ENCODE results near the gene LCORL.
"Not testable (repeated sequence)": the region's sequence is repeated elsewhere in the genome, so short reads cannot be mapped to it uniquely, and the experiment has no call there.

The LCORL gene

DNA sequence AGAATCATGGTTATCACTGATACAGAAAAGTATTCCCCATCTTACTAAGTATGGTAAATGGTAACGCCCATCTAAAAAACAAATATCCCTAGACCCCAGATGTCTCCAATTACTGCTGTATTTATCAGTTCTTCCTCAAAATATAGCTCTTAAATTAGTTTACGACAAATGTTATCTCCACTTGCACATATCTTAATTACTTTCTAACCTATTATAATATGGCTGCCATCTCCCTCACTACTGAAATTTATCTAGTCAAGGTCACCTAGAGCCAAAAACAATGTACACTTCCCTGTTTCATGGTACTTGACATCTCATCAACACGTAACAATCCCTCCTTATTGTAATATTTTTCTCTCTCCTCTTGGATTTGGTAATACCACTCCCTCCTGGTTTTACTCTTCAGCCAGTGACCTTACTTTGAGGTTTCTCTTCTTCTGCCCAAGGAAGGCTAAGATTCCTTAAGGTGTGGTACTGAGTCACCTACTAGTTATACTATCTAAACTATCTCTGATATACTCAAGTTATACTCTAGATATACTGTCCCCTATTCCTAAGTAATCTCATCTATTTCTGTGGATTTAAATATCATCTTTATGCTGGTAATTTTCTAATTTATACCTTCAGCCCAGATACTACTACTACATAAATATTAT is 8.6 kb downstream of the LCORL start:
- TF ChIP-seq POLR2AphosphoS5 (IDR thresholded peaks at IDR 0.05; ENCODE audit: low read depth, low read length) (no peak), POLR2A (IDR thresholded peaks at IDR 0.05; ENCODE audit: low read depth, low read length) (no peak), TAF1 (IDR thresholded peaks at IDR 0.05; ENCODE audit: borderline replicate concordance, low read depth, low read length) (no peak)
- DNase-seq (ENCODE audit: insufficient read length) (no peak), FAIRE-seq (no peak)

DNA sequence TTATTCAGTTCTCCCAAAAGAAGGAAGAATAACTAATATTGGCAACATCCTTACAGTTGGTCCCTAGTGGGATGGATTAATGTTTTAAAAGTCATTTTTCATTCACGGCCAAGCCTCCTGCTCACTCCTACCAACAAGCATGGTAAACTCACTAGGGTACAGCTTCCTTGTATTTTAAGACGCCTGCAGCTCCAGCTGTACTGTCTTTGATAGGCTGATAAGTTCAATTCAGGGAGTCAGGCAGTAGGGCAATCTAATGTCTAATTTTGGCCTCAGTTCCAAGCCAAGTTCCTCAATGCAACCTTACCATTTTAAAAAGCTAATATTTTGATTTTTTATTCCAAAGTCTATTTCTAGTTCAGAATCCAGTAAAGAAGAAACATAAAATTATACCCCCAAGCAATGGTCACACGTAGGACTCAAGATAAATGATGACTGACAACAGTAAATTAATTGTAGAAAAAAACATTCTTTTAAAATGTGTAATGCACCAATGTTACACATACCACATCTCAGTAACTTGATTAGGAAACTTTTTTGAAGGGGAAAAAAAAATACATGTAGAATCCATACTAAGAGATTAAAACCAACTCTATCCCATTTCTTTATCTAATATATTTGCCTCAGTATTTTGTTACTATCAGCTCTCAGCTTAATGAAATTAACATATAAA is 9.3 kb downstream of the LCORL start:
- FAIRE-seq (no peak), DNase-seq (ENCODE audit: insufficient read length) (no peak)
- TF ChIP-seq POLR2AphosphoS5 (IDR thresholded peaks at IDR 0.05; ENCODE audit: low read depth, low read length) (no peak), TAF1 (IDR thresholded peaks at IDR 0.05; ENCODE audit: borderline replicate concordance, low read depth, low read length) (no peak), POLR2A (IDR thresholded peaks at IDR 0.05; ENCODE audit: low read depth, low read length) (no peak)

DNA sequence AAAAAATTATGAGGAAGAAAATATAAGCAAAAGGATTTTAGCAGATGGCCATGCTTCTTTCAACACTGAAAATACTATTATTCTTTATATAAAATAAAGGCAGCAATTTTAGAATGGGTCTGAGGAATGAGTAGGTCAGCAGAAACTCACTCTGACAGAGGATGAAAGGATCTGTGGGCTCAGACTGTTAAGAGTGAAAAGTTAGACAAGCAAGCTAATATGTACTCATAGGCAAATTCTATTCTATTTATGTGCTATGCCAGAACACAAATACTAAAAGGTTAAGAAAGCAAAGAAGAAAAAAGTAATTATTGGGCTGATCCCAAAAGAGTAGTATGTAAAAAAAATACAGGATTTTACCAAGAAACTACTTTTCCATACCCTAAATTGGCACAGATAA is 13.9 kb downstream of the LCORL start:
- no peak for FAIRE-seq
- TF ChIP-seq POLR2AphosphoS5 (IDR thresholded peaks at IDR 0.05; ENCODE audit: low read depth, low read length) (no peak), TAF1 (IDR thresholded peaks at IDR 0.05; ENCODE audit: borderline replicate concordance, low read depth, low read length) (no peak), POLR2A (IDR thresholded peaks at IDR 0.05; ENCODE audit: low read depth, low read length) (no peak)
- no peak for DNase-seq (ENCODE audit: insufficient read length)

DNA sequence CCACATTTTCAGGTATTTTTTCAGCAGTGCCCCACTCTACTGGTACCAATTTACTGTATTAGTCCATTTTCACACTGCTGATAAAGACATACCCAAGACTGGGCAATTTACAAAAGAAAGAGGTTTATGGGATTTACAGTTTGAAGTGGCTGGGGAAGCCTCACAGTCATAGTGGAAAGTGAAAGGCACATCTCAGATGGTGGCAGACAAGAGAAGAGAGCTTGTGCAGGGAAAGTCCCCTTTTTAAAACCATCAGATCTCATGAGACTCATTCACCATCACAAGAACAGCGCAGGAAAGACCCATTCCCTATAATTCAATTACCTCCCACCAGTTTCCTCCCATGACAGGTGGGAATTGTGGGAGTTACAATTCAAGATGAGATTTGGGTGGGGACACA is 15.1 kb downstream of the LCORL start:
- FAIRE-seq; DNase-seq (ENCODE audit: insufficient read length): not testable (repeated sequence)

DNA sequence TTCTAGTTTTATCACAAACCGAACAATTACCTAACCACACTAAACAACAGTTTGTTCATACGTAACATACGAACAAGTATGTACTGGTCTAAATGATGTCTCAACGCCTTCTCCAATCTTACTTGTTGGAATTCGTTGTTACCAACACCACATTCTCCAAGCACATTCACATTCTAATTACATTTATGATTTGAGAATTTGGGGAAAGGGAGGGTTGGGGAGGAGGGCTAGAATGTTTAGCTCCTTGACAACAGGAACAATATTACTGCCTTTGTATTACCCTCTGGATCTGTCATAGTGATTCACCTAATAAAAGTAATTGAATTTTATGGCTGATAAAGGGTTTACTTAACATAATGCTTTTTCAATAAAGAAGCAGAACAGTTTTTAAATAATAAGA is 24.4 kb downstream of the LCORL start:
- no peak for FAIRE-seq
- TF ChIP-seq POLR2AphosphoS5 (IDR thresholded peaks at IDR 0.05; ENCODE audit: low read depth, low read length) (no peak), TAF1 (IDR thresholded peaks at IDR 0.05; ENCODE audit: borderline replicate concordance, low read depth, low read length) (no peak), POLR2A (IDR thresholded peaks at IDR 0.05; ENCODE audit: low read depth, low read length) (no peak)
- no peak for DNase-seq (ENCODE audit: insufficient read length)

DNA sequence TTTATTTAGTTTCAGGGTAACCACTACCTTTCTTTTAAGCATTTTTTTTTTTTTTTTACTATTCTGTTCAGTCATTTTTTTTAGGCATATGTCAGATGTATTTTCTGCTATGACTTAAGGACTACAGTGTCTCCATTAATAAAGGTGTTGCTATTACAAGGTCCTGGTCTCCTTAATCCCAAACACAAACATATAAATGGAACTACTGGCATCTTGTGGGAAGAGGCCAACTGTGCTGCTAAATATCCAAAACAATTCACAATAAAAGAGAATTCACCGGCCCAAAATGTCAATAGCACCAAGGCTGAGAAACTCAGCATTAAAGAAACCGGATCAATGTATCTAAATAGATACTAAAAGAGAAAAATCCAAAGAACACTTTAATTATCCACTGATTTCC is 26.4 kb downstream of the LCORL start:
- no peak for FAIRE-seq
- TF ChIP-seq TAF1 (IDR thresholded peaks at IDR 0.05; ENCODE audit: borderline replicate concordance, low read depth, low read length): no peak
- no peak for TF ChIP-seq POLR2AphosphoS5 (IDR thresholded peaks at IDR 0.05; ENCODE audit: low read depth, low read length)
- no peak for TF ChIP-seq POLR2A (IDR thresholded peaks at IDR 0.05; ENCODE audit: low read depth, low read length)
- DNase-seq (ENCODE audit: insufficient read length): no peak

DNA sequence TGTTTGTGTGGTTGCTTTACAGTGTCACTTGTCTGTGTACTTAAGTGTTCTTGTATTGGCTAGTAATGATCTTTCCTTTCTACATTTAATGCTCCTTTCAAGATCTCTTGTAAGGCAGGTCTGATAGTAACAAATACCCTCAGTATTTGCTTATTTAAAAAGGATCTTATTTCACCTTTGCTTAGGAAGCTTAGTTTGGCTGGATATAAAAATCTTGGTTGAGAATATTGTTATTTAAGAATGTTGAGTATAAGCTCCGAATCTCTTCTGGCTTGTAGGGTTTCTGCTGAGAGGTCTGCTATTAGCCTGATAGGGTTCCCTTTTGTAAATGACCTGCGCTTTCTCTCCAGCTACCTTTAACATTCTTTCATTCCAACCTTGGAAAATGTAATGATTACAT is 35.7 kb downstream of the LCORL start:
- FAIRE-seq: no peak
- TF ChIP-seq TAF1 (IDR thresholded peaks at IDR 0.05; ENCODE audit: borderline replicate concordance, low read depth, low read length): no peak
- TF ChIP-seq POLR2AphosphoS5 (IDR thresholded peaks at IDR 0.05; ENCODE audit: low read depth, low read length): no peak
- TF ChIP-seq POLR2A (IDR thresholded peaks at IDR 0.05; ENCODE audit: low read depth, low read length): no peak
- no peak for DNase-seq (ENCODE audit: insufficient read length)

DNA sequence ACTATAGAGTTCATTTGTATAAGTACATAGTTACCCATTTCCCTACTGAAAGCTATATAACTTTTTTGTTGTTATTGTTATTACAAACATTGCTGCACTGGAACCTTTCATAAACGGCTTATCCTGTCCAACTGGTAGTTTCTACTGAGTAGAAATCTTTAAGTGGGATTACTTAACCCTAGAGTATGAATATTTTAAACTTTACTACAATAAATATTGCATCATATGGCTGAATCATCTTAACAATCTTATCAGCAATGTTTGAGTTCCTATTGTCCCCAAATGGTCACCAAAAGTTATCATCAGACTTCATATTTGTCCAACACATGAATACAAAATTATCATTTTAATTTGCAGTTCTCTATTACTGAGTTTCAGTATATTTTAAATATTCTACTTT is 40.5 kb downstream of the LCORL start:
- DNase-seq (ENCODE audit: insufficient read length): no peak
- FAIRE-seq: no peak
- TF ChIP-seq POLR2AphosphoS5 (IDR thresholded peaks at IDR 0.05; ENCODE audit: low read depth, low read length): no peak
- no peak for TF ChIP-seq POLR2A (IDR thresholded peaks at IDR 0.05; ENCODE audit: low read depth, low read length)
- no peak for TF ChIP-seq TAF1 (IDR thresholded peaks at IDR 0.05; ENCODE audit: borderline replicate concordance, low read depth, low read length)

DNA sequence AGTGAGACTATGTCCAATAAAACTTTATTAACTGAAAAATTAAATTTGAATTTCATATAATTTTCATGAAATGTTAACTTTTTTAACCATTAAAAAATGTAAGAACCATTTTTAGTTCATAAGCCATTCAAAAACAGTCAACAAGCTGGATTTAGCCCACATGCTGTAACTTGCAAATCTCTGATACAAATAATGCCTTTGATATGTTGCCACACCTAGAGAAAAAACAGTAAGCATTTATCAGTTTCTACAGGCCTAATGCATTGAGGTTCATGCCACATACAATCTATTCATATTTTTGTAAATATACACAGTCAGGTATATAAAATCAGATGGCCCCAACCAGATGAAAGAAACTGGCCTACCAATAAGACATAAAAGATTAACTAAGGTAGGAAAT is 52.8 kb downstream of the LCORL start:
- FAIRE-seq: no peak
- DNase-seq (ENCODE audit: insufficient read length): no peak
- no peak for TF ChIP-seq POLR2AphosphoS5 (IDR thresholded peaks at IDR 0.05; ENCODE audit: low read depth, low read length)
- no peak for TF ChIP-seq POLR2A (IDR thresholded peaks at IDR 0.05; ENCODE audit: low read depth, low read length)
- no peak for TF ChIP-seq TAF1 (IDR thresholded peaks at IDR 0.05; ENCODE audit: borderline replicate concordance, low read depth, low read length)

DNA sequence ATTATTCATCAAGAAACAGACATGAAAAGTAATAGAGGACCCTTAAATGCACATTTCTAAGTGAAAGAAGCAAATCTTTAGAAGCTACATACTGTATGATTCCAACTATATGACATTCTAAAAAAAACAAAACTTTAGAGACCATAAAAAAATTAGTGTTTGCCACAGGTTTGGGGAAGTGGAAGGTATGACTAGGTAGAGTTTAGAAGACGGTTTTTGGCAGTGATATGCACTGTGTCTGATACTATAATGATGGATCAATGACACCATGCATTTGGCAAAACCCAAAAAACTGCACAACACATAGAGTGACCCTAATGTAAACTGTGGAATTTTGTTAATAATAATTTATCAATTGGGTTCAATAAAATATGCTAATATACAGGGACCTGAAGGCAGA is 54.5 kb downstream of the LCORL start:
- DNase-seq (ENCODE audit: insufficient read length) (no peak), FAIRE-seq (no peak)
- no peak for TF ChIP-seq POLR2AphosphoS5 (IDR thresholded peaks at IDR 0.05; ENCODE audit: low read depth, low read length)
- no peak for TF ChIP-seq TAF1 (IDR thresholded peaks at IDR 0.05; ENCODE audit: borderline replicate concordance, low read depth, low read length)
- no peak for TF ChIP-seq POLR2A (IDR thresholded peaks at IDR 0.05; ENCODE audit: low read depth, low read length)

DNA sequence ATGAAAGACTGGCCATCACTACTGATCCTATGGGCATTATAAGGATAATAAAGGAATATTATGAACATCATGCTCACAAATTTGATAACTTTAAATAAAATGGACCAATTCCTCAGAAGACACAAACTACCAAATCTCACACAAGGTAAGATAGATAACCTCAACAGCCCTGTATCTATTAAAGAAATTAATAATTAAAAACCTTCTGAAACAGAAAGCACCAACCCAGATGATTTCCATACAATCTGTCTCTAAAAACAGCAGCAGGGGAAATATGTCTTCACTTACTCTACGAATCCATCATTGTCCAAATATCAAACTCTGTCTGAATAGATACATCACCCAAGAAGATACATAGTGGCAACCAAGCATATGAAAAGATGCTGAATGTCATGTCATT is 55.2 kb downstream of the LCORL start:
- no peak for TF ChIP-seq POLR2AphosphoS5 (IDR thresholded peaks at IDR 0.05; ENCODE audit: low read depth, low read length)
- no peak for TF ChIP-seq POLR2A (IDR thresholded peaks at IDR 0.05; ENCODE audit: low read depth, low read length)
- no peak for TF ChIP-seq TAF1 (IDR thresholded peaks at IDR 0.05; ENCODE audit: borderline replicate concordance, low read depth, low read length)
- DNase-seq (ENCODE audit: insufficient read length): no peak
- peak; percentile 30 for FAIRE-seq

DNA sequence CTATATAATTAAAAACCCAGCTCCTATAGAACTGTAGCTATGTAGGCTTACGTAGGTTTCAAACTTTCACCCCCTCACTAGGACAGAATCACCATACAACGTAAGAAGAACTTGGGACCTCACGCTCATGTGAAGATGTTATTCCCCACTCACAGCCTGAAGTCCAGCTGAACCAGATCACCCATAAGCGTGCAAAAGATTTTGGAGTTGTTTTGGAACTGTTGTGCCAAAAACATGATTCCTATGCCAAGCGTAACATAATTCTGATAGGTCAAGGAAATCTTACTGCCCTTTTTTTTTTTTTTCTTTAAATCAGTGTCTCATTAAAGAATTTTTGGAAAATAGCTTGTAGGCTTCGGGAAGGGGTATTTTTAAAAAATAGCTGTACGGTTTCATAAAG is 57.0 kb downstream of the LCORL start:
- FAIRE-seq (no peak), DNase-seq (ENCODE audit: insufficient read length) (no peak)
- TF ChIP-seq TAF1 (IDR thresholded peaks at IDR 0.05; ENCODE audit: borderline replicate concordance, low read depth, low read length) (no peak), POLR2AphosphoS5 (IDR thresholded peaks at IDR 0.05; ENCODE audit: low read depth, low read length) (no peak), POLR2A (IDR thresholded peaks at IDR 0.05; ENCODE audit: low read depth, low read length) (no peak)
